PFSK-1 (cell line): ENCODE results near the gene FANCC.

Source experiments
- FOXP2 ChIP-seq: optimal IDR thresholded peaks from 2 replicates; pipeline ENCODE3; 2011; ENCODE audit warnings: borderline replicate concordance, control low read depth, inconsistent platforms; ENCODE audit not compliant: insufficient read depth; ENCODE audit errors: extremely low read length, extremely low read depth
- POLR2AphosphoS5 ChIP-seq: IDR thresholded peaks from 2 replicates; pipeline ENCODE4 v1.6.1; 2012; ENCODE audit warnings: low read depth, mild to moderate bottlenecking, control low read depth, low read length, moderate library complexity
- SIN3A ChIP-seq: IDR thresholded peaks from 2 replicates; pipeline ENCODE4 v1.6.1; 2012; ENCODE audit warnings: mild to moderate bottlenecking, low read length, moderate library complexity, borderline replicate concordance; ENCODE audit not compliant: insufficient read depth
- TAF1 ChIP-seq: IDR thresholded peaks from 2 replicates; pipeline ENCODE4 v1.6.1; 2012; ENCODE audit warnings: low read length, control low read depth, borderline replicate concordance; ENCODE audit not compliant: insufficient read depth
- TF ChIP-seq, protein P1 (sequence below), 2 experiments: IDR thresholded peaks; 2 replicates each; pipeline versions ENCODE4 v1.6.1 to v1.8.0; 2011 to 2012; ENCODE audit warnings: low read depth in 2 of 2, low read length in 2 of 2, control low read depth in 1 of 2, inconsistent platforms in 1 of 2, mild to moderate bottlenecking in 1 of 2, moderate library complexity in 1 of 2; ENCODE audit not compliant: insufficient read depth in 1 of 2

Gene FANCC

DNA sequence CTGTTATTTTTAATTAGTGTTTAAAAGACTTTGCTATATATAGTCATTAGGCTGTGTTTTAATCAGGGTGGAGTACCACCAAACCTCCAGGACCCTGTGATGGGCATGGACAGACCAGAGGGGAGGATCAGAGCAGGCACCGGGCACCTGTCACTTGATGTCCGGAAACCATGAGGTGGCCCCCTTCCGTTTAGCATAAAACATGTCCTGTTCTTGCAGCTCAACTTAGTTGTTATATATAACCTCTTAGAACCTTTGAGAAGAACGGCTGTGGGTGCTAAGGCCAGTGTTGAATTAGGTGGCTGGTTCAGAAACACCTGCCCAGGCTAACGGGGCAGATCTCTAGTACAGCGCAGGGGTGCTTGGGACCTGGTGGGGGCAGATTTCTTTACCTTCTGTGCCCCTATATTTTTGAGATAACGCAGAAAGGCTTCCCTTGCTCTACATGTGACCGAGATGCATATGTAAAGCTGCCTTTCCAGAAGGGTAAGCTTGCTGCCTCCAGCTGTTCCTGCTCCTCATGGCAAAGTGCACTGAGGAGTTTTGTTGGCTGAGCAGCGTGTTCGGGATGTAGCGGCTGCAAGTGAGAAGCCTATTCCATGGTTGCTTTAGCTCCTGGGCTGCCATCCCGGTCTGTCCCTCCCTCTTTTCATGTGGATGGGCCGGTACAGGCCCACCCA is 255.5 kb downstream of the FANCC start:
- no peak for TF ChIP-seq SIN3A
- TF ChIP-seq TAF1 = no peak
- no peak for TF ChIP-seq POLR2AphosphoS5
- TF ChIP-seq, protein P1, sequence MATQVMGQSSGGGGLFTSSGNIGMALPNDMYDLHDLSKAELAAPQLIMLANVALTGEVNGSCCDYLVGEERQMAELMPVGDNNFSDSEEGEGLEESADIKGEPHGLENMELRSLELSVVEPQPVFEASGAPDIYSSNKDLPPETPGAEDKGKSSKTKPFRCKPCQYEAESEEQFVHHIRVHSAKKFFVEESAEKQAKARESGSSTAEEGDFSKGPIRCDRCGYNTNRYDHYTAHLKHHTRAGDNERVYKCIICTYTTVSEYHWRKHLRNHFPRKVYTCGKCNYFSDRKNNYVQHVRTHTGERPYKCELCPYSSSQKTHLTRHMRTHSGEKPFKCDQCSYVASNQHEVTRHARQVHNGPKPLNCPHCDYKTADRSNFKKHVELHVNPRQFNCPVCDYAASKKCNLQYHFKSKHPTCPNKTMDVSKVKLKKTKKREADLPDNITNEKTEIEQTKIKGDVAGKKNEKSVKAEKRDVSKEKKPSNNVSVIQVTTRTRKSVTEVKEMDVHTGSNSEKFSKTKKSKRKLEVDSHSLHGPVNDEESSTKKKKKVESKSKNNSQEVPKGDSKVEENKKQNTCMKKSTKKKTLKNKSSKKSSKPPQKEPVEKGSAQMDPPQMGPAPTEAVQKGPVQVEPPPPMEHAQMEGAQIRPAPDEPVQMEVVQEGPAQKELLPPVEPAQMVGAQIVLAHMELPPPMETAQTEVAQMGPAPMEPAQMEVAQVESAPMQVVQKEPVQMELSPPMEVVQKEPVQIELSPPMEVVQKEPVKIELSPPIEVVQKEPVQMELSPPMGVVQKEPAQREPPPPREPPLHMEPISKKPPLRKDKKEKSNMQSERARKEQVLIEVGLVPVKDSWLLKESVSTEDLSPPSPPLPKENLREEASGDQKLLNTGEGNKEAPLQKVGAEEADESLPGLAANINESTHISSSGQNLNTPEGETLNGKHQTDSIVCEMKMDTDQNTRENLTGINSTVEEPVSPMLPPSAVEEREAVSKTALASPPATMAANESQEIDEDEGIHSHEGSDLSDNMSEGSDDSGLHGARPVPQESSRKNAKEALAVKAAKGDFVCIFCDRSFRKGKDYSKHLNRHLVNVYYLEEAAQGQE (IDR thresholded peaks at IDR 0.05; ENCODE audit: insufficient read depth in 1 of 2, low read depth in 2 of 2, low read length in 2 of 2) = no peak
- TF ChIP-seq FOXP2 = no peak

DNA sequence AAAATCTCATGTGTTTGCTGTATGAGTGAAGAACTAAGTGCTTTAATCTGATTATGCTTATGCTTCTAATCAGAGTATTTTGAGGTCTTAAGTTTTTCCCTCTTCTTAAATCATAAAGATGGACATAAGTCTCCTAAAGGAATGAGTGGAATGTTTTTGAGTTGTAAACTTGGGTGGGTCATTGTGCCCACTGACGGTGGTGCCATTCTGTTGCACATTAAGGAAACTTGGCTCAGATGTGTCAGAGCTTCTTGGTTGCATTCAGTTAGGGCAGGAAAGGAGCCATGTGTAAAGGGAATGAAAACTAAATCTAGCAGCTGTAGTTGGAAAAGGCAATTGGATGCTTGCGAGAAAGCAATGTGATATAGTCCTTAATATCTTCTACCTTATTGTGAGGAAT is 256.6 kb downstream of the FANCC start:
- TF ChIP-seq SIN3A = no peak
- TF ChIP-seq FOXP2 = no peak
- TF ChIP-seq TAF1 = no peak
- TF ChIP-seq, protein P1 (IDR thresholded peaks at IDR 0.05; ENCODE audit: insufficient read depth in 1 of 2, low read depth in 2 of 2, low read length in 2 of 2) = no peak
- TF ChIP-seq POLR2AphosphoS5 = no peak

DNA sequence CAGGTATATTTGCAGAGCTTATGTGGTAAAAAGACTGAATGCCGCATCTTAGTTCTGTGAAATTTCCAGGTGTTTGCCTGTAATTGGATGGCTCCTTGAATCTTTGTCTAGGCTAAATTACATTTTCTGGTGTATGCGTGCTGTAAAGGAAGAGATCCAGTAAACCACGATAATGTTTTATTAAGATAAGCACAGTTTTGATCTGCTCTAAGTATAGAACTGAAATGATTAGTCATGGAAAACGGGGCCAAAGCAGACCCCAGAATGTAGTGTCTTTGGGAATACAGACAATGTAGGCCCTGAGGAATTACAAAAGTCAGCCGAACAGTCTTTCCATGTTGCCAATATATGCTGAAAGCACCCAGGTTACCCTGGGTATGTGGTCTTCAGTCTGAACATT is 257.3 kb downstream of the FANCC start:
- TF ChIP-seq POLR2AphosphoS5 = no peak

DNA sequence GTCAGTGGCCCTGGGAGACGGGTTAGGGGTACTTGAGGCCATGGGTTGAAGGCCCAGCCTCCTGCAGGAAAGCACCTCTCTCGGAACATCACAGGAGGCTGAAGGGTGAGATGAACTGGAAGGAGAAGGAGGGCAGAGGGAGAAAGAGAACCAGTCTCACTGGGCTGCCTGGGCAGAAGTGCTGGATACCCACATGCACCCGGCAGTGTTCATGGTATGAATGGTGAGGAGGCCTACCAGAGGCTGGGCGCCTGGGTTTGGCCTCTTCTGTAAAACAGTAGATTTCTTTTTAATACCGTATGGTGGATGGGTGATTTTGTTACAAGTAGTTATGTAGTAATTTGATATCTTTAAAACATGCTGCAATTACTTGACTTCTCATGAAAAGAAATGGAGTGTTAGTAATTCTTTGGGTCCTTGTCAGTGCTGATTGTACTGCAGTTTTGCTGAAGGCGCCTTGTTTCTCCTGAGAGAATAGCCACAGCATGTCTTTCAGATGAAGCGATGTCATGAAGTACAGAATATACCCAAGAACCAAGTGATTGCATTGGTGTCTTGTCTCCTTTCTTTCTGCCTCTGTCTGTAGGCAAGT is 258.6 kb downstream of the FANCC start:
- TF ChIP-seq TAF1 (no peak), FOXP2 (no peak), POLR2AphosphoS5 (no peak), SIN3A (no peak)
- TF ChIP-seq, protein P1 (IDR thresholded peaks at IDR 0.05; ENCODE audit: insufficient read depth in 1 of 2, low read depth in 2 of 2, low read length in 2 of 2) = no peak

DNA sequence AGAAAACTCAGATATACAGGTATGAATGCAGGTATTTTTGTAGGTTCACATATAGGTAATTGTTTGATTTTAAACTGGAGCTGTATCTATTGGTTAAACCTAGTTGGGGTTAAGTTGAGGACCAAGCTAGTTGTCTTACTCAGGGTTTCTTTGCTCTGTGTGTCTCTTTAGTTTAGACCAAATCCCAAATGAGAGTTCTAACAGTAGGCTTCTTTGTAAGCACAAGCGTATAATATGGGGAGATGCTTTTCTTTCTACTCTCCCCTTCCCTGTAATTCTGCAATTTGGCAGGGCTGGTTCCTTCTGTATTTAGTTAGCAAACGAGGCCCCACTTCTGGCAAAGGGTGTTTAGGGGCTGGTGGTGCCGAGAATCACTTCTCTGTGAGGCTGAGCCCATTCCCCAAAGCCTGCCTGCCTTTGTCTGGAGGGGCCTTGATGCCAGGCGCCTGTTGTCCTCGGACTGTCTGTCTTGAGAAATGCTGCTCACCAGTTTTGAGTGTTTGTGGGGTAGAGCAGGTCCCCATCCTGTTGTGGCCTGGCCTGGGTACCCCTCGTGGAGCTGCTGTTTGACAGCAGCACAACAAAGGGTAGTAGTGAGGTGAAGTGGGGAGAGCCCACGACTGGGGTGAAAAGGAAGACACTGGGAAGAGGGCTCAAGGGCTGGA is 259.3 kb downstream of the FANCC start:
- TF ChIP-seq SIN3A (no peak), POLR2AphosphoS5 (no peak), FOXP2 (no peak), TAF1 (no peak)
- TF ChIP-seq, protein P1 (IDR thresholded peaks at IDR 0.05; ENCODE audit: insufficient read depth in 1 of 2, low read depth in 2 of 2, low read length in 2 of 2) = no peak
